ENCODE data around the gene RFX2.

Gene RFX2

DNA sequence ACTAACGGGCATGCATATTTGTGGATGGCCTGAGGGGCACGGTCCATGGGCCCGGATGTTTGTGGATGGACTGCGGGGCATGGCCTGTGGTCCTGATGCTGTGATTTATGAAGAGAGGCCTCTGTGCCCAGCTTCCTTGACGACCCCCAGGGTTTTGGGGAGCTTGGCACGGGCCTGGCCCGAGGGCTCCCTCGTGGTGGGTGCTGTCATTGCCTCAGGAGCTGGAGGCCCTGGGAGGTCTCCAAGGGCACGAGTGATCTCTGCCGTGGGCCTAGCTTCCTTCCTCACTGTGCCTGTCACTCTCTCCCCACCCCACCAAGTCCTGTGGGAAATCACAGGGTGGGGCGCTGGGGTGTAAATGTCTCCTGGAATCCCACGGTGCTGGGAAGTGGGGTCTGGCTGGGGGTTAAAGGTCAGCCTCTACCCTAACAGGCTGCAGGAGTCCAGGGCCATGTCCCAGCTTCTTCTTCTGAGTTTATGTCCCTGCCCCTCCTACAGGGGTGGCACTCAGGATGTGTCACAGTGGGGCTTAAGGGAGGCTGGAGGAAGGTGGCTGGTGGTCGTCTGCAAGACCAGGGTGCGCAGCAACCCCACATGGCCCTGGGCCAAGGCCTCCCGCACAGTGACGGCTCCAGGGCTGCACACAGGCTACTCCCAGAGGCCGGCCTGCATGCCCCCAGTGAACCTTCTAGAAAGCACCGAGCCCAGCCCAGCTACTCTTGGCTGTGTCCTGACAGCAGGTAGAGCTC is 104.8 kb downstream of the RFX2 start:
- no peak overlapping the region for H3K4me3 ChIP-seq (ENCODE audit: low read depth in 1 of 2, low read length in 1 of 2)
- H3K36me3 ChIP-seq, result peaks cover 81% of the 10 kb centered on the region
- no peak overlapping the region for H3K27ac ChIP-seq
- H3K9me3 ChIP-seq, result no peaks in the 10 kb centered on the region
- no peaks in the 10 kb centered on the region for H3K4me1 ChIP-seq (ENCODE audit: control insufficient read depth in 1 of 2, insufficient read depth in 1 of 2, low read depth in 1 of 2, low read length in 1 of 2)
- H3K27me3 ChIP-seq, result no peaks in the 10 kb centered on the region
- TF ChIP-seq, protein P1, sequence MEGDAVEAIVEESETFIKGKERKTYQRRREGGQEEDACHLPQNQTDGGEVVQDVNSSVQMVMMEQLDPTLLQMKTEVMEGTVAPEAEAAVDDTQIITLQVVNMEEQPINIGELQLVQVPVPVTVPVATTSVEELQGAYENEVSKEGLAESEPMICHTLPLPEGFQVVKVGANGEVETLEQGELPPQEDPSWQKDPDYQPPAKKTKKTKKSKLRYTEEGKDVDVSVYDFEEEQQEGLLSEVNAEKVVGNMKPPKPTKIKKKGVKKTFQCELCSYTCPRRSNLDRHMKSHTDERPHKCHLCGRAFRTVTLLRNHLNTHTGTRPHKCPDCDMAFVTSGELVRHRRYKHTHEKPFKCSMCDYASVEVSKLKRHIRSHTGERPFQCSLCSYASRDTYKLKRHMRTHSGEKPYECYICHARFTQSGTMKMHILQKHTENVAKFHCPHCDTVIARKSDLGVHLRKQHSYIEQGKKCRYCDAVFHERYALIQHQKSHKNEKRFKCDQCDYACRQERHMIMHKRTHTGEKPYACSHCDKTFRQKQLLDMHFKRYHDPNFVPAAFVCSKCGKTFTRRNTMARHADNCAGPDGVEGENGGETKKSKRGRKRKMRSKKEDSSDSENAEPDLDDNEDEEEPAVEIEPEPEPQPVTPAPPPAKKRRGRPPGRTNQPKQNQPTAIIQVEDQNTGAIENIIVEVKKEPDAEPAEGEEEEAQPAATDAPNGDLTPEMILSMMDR (IDR thresholded peaks at IDR 0.05), result no peak

DNA sequence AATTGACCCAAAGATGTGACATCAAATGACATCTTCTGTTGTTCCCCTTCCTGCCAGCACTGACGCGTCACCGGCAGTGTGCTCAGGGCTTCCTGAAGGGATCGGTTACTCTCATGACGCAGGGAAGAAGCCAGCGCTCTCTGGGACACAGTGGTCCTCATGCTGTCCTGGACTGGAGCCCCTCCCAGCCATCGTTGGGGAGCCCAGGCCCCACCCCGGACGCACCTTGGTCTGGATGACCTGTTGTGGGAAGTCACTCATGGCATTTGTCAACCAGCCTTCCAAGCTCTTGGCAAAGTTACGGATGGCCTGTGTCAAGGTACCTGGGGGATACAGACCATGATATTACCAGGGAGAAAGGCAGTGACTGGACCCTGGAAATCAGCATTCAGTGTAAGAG is 106.3 kb downstream of the RFX2 start:
- H3K27me3 ChIP-seq, result no peaks in the 10 kb centered on the region
- H3K9me3 ChIP-seq, result no peaks in the 10 kb centered on the region
- no peak overlapping the region for H3K27ac ChIP-seq
- H3K36me3 ChIP-seq, result peaks cover 84% of the 10 kb centered on the region
- no peaks in the 10 kb centered on the region for H3K4me1 ChIP-seq (ENCODE audit: control insufficient read depth in 1 of 2, insufficient read depth in 1 of 2, low read depth in 1 of 2, low read length in 1 of 2)
- no peak overlapping the region for H3K4me3 ChIP-seq (ENCODE audit: low read depth in 1 of 2, low read length in 1 of 2)
- TF ChIP-seq, protein P1 (IDR thresholded peaks at IDR 0.05), result no peak

DNA sequence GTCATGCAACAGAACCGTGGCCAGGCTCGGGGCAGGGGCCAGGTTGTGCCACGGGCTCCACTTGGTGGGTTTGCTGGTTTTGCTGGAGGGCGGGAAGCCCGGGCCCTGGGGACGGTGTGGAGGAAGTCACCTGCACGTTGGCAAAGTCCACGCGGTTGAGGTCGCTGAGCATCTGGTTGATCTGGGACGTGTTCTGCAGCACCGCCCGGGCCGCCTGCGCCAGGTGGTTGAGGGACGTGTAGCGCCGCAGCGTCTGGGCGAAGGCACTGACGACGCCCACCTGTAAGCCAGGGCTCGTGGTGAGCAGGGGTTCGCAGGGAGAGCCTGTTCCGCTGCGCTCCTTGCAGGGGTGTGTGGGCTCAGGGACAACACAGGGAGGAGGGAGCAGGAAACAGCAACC is 107.7 kb downstream of the RFX2 start:
- Histone ChIP-seq H3K4me1 (ENCODE audit: control insufficient read depth in 1 of 2, insufficient read depth in 1 of 2, low read depth in 1 of 2, low read length in 1 of 2) (no peaks in the 10 kb centered on the region), H3K4me3 (ENCODE audit: low read depth in 1 of 2, low read length in 1 of 2) (no peak overlapping the region), H3K27me3 (no peaks in the 10 kb centered on the region), H3K27ac (no peak overlapping the region), H3K9me3 (no peaks in the 10 kb centered on the region), H3K36me3 (peaks cover 87% of the 10 kb centered on the region)
- TF ChIP-seq, protein P1 (IDR thresholded peaks at IDR 0.05), result no peak

DNA sequence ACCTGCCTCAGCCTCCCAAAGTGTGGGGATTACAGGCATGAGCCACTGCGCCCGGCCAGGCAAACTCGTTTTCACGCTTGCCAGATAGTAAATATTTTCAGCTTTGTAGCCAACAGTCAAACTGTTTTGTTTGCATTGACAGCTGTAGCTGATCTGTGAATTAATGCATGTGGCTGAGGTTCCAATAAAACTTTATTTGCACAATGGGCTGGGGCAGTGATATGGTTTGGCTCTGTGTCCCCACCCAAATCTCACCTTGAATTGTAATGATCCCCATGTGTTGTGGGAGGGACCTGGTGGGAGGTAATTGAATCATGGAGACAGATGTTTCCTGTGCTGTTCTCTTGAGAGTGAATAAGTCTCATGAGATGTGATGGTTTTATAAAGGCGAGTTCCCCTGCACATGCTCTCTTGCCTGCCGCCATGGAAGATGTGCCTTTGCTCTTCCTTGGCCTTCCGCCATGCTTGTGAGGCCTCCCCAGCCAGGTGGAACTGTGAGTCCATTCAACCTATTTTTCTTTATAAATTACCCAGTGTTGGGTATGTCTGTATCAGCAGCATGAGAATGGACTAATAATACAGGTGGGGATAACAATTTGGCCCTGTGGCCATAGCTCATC is 110.0 kb downstream of the RFX2 start:
- Histone ChIP-seq H3K27me3 (no peaks in the 10 kb centered on the region), H3K36me3 (peaks cover 92% of the 10 kb centered on the region), H3K4me3 (ENCODE audit: low read depth in 1 of 2, low read length in 1 of 2) (no peak overlapping the region), H3K9me3 (no peaks in the 10 kb centered on the region), H3K4me1 (ENCODE audit: control insufficient read depth in 1 of 2, insufficient read depth in 1 of 2, low read depth in 1 of 2, low read length in 1 of 2) (no peaks in the 10 kb centered on the region), H3K27ac (no peak overlapping the region)
- TF ChIP-seq, protein P1 (IDR thresholded peaks at IDR 0.05), result no peak

DNA sequence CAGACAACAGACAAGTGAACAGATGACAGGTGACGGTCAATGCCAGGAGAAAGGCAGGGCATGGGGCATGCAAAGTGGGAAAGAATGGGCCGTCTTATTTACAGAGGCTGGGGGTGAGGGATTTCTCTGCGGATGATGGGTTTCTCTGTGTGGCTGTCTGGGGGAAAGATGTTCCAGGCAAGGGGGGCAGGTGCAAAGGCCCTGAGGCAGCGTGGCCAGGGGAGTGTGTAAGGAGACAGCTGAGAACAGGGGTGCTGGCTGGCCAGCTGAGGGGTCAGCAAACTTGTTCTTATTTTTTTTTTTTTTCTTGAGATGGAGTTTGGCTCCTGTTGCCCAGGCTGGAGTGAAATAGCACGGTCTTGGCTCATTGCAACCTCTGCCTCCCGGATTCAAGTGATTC is 110.6 kb downstream of the RFX2 start:
- peaks cover 92% of the 10 kb centered on the region for H3K36me3 ChIP-seq
- H3K4me3 ChIP-seq (ENCODE audit: low read depth in 1 of 2, low read length in 1 of 2), result no peak overlapping the region
- H3K4me1 ChIP-seq (ENCODE audit: control insufficient read depth in 1 of 2, insufficient read depth in 1 of 2, low read depth in 1 of 2, low read length in 1 of 2), result no peaks in the 10 kb centered on the region
- no peaks in the 10 kb centered on the region for H3K9me3 ChIP-seq
- TF ChIP-seq, protein P1 (IDR thresholded peaks at IDR 0.05), result no peak
- H3K27me3 ChIP-seq, result no peaks in the 10 kb centered on the region
- no peak overlapping the region for H3K27ac ChIP-seq
